Posterior cingulate gyrus (tissue), 11 donors: ENCODE results near the gene FBXO41.

ENCODE experiments used
- DNase-seq, 10 donors: peaks; one replicate each; pipeline versions ENCODE4 v3.0.0 to v3.0.0-alpha.2; 2020 to 2021; ENCODE audit warnings: mixed read lengths in 3 of 10
- intact Hi-C: fragments of 100-400 bp; cut with DNase I; formaldehyde crosslinking; loops from one replicate; pipeline ENCODE4 v1.15.1; 2023

FBXO41 gene, protein sequence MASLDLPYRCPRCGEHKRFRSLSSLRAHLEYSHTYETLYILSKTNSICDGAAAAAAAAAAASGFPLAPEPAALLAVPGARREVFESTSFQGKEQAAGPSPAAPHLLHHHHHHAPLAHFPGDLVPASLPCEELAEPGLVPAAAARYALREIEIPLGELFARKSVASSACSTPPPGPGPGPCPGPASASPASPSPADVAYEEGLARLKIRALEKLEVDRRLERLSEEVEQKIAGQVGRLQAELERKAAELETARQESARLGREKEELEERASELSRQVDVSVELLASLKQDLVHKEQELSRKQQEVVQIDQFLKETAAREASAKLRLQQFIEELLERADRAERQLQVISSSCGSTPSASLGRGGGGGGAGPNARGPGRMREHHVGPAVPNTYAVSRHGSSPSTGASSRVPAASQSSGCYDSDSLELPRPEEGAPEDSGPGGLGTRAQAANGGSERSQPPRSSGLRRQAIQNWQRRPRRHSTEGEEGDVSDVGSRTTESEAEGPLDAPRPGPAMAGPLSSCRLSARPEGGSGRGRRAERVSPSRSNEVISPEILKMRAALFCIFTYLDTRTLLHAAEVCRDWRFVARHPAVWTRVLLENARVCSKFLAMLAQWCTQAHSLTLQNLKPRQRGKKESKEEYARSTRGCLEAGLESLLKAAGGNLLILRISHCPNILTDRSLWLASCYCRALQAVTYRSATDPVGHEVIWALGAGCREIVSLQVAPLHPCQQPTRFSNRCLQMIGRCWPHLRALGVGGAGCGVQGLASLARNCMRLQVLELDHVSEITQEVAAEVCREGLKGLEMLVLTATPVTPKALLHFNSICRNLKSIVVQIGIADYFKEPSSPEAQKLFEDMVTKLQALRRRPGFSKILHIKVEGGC

DNA sequence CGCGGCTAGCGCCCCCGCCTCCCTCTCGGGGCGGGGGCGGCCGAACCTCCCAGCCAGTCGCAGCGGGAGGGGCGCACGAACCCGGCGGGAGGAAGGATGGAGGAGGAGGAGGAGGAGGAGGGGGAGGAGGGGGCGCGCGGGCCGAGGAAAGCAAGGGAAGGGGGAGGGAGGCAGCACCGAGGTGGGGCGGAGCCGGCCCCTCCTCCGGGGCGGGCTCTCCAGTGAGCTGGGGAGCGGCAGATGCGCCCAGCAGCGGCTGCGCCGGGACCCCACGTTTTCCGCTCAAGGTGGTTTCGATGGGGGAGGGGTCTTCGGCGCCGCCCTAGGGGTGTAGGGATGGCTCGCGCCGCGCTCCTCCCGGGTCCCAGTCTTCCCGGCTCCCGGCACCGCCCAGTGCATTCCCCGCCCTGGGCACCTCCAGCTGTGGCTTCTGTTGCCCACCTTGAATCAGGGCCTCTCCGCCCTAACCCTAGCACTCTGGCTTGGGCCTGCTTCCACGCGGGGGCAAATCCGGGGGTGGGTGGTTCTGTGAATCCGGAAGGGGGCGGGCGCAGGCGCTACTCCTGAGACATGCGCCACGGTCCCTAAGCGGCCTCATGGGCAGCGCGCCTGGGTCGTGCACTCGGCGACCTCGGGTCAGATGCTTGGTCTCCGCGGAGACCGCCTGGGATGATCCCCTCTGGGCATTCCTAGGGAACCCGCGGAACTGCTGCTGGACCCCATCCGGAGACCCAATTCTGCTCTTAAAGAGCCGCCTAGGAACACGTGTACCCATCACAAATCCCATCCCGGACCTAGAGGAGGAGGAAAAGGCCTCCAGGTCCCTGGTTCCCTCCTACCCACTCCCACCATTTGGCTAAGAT is at the start of gene FBXO41:
FBXO41 (minus strand) TSS at position 183 of the 863 bp plus-strand sequence. CDS start 14,848 bp downstream, outside the sequence.
- intact Hi-C loops = no loop called here
- peak in 7 of 10 donors; percentile 49 to 94 (median 71) for DNase-seq

DNA sequence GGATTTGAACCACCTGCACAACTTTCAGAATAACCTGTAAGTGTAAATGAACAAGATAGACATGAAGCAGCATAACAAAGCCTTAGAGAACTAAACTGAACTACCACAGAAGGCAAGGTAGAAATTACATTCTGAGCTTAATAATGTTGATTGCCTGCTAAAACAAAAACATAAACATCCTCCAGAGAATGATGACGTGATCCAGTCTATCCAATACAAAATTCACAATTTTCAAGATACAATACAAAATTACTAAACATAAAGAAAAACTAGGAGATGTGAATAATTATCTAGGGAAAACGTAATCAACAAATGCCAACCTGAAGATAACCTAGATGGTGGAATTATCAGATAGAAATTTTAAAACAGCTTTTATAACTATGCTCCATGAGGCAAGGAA is 49.8 kb upstream of the FBXO41 start:
- no peak for DNase-seq
- intact Hi-C loops = no loop called here

DNA sequence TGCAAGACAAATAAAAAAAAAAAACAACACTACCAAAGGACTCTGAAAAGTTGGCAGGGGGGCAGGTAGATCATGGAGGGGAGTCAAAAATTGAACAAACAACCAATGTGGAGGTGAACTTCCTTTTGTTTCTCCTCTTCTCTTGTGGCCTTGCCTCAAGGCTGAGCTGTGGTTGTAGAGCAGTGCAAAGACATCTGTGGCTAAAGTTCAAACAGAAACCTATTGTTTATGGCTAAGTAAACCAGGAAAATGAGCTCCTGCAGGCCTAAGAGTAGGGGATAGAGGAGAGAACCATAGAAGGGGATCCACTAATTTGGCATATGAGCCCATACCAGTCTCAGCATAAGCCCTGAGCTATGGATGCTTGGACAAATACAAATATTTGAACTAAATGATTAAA is 49.3 kb upstream of the FBXO41 start:
- no peak for DNase-seq
- intact Hi-C loops = no loop called here

DNA sequence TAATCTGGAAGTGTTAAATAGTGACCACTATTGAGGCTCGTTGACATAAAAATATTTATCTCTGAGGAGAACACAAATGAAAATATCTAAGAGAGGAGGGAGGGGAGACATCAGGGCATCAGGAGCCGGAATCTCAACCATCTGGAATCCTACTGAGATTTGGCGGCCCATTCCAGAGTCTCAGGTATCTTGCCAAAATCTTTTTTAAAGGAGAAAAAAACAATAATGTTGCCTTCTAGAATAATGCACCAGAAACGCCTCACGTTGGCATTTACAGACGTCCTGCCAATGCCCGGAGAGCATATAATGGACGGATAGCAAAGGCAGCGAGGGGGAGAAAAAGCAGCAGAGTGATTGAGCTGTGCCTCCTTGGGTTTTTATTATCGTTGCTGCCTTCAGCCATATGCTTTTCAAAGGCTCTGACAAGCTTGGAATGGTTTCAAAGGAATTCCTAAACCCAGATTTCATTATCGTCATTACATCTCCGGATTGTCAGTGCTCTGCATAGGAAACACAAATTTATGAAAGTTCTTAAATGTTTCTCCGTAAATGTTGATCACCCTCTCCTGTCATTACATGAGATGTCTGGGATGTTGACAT is 39.9 kb upstream of the FBXO41 start:
- DNase-seq = no peak
- intact Hi-C loops = no loop called here

DNA sequence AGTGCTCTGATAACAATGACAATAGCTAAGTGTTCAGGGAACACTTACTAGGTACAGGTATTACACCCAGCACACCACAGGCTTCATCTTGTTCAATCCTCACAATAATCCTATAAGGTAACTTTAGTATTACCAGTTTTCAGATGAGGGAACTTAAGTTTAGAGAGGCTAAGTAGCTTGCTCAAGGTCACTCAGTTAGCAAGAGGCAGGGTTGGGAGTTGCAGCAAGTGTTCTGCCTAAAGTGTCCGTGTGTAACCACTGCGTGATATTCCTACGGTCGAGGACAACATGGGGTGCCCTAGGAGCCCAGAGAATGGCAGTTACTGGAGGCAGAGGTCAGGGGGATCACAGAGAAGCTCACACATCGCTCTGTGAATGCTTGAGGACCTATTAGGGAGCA is 39.3 kb upstream of the FBXO41 start:
- intact Hi-C loops = no loop called here
- no peak for DNase-seq

DNA sequence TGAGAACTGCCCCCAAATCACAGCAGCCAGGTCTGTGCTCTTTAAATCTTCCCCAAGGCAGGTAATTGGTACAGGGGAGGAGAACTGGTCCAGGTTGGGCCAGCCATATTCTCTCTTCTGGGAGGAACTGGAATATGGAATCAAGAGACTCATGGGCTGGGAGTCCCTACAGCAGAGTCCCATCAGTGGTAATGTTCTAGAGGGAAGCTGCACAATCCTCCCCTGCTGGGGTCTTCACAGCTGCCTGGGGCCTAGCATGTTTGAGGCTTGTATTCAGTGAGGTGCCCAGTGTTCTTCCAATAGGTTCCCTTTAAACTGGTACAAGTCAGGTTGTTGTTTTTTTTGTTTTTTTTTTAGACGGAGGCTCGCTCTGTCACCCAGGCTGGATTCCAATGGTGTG is 30.2 kb upstream of the FBXO41 start:
- intact Hi-C loops = no loop called here
- DNase-seq = no peak

DNA sequence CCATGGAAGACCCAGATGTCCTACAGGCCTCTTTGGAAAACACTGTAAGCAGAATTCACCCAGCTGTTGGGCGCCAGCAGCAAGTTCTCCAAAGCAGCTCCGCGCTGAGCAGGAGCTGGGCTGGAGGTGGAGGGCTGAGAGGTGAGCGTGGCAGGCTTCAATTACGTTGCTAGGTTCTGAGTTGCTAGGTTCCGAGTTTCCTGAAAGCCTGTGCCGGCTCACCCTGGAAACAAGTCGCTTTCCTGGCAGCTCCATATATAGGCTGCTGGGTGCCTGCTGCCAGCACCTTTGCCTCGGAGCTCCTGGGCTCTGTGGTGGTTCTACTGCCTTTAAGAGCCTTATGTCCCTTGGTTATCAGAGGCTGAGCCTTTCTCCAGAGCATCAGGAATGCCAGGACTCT is 23.4 kb upstream of the FBXO41 start:
- peak in 2 of 10 donors; percentile 59 to 84 for DNase-seq
- intact Hi-C loops = no loop called here

DNA sequence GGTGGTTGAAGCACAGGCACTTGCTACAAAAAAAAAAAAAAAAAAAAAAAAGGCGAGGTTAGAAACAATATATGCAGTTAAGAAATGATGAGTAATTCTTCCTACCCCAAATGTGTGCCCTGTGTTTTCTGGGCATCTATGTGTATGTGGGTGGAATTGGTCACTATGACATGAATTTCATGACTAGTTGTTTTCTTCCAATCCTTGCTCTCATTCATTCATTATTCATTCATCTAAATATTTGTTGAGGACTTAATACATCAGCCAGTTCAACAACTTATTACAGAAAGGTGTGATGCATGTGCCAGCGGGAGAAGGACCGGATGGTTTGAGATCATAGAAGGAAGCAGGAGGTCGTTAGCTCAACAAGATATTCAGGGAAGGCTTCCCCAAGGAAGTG is 17.4 kb upstream of the FBXO41 start:
- intact Hi-C loops = no loop called here
- DNase-seq = no peak

DNA sequence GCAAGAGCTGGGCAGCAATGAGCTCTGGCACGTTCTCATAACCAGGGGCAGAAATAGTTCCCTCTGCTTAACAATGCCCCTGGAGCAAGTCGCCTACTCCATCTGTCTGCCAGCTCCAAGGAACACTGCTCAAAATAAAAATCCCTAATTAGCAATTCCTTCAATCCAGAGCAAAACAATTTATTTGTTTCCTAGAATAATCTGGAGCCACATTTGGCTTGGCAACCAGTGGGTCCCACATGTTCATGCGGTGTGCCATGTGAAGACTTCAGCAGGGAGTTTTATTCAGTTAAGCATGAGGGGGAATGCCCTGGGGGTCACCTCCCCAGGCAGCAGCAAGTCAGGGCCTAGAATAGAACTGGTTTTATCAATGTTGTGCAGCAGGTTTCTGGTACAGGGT is 16.6 kb upstream of the FBXO41 start:
- no peak for DNase-seq
- intact Hi-C loops = no loop called here

DNA sequence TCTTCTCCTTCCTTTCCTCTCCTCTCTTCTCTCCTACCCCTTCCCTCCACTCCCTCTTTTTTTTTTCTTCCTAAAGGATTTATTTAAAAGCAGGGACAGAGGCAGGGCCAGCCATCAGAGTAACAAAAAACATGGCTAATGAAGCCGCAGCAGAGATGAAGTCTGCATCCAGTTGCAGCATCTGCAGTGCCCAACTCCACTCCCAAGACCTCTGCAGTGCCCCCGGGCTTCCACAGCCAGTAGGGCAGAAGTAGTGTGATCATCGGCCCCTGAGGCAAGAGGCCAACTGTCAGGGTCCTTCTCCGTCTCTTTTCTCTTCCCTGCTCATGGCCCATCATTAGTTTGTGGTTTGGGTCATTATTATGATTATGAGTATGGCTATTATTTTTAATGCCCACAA is 13.3 kb upstream of the FBXO41 start:
- intact Hi-C loops = no loop called here
- DNase-seq = no peak

DNA sequence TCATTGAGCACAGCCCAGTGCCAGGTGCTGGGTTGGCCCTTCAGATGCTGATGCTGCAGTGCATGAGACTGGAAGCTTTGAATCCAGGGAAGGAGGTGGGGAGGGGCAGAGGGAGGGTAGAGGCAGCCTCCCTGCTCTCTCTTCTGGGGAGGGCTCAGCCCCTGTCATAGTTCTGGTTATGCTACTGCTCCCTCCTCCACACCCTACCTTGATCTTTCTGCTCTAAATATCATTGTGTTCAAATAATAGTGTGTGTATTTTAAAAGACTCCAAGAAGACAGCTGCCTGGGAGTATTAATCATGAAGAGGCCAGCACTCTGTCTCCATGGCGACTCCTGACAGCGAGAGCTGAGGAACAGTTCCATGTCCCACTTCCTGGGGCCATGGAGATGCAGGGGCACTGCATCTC is 12.9 kb upstream of the FBXO41 start:
- peak in 2 of 10 donors; percentile 81 to 83 for DNase-seq

DNA sequence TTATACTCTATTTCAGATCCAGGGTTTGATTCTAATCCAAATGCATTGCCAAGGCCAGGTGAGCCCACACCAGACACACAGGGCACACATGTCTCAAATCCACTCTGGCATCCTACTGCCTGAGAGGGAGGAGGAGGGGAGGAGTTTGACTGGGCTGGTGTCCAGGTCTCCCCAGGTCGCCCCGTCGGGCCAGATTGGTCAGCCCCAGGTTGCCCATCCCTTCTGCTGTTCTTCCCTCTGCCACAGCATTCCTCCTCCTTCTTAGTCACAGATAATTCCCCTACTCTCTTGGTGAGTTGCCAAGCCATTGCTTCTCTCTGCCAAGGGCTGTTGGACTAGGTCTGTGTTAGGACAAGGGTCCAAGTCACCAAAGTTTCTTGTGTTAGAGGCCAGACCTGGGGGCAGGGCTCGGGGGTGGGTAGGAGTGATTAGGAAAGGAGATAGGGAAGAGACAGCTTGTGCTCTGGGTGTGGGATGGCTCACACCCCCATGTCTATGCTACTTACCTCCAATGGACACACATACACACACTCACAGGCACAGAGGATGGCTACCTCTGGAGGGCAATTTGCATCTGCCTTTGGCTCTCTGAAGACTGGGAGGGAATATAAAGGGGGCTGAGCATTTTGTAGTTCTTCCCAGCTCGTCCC is 11.6 kb upstream of the FBXO41 start:
- intact Hi-C loops = no loop called here
- DNase-seq = no peak

More for the DNA sequence above, 12.9 kb upstream of the FBXO41 start:
- intact Hi-C loops = no loop called here

DNA sequence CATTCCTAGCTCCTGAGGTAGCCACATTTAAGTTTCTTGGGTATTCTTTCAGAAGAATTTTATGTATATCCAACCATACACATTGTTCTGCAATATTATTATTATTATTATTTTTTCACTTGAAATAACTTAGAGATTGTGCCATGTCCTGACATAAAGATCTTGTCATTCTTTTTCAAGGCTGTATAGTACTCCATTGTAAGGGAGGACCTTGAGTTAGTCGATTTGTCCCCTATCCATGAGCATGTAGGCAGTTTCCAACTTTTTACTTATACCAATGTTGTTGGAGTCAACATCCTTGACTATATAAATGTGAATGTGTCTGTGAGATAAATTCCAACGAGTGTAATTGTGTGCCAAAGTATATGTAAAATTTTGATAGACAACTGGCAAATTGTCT is 10.0 kb upstream of the FBXO41 start:
- no peak for DNase-seq
- intact Hi-C loops = no loop called here

DNA sequence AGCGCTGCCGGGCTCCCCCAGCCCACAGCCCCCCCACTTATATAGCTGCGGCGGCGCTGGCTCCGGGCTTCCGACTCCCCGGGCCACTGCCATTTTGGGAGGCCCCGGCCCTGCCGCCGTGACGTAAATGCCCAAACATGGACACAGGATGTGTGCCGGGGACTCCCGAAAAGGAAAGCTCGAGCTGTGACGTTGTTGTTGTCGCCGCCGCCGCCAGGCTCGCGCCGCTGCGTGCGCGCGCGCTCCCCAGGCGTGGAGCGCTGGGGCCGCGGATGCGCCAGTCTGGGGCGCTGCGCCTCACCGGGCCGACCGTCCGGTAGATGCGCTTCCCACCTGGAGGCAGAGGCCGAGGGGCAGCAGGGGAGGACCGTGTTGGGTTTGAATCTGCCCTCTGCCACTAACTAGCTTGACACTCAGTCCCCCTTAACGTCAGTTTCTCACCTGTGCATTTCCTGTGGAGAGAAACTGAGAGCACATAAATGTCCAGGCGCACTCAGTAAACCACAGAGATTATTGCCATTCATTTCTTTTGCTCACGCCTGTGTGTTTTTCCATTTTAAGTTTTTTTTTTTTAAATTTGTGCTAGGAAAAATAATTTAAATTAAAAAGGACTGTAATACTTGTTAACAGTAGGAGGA is 9.4 kb upstream of the FBXO41 start, which contains the start of gene EGR4:
EGR4 (minus strand) TSS at position 15 of the 638 bp plus-strand sequence. CDS start 231 bp downstream, outside the sequence.
- peak; percentile 40 to 98 (median 82) for DNase-seq
- intact Hi-C loops = no loop called here

DNA sequence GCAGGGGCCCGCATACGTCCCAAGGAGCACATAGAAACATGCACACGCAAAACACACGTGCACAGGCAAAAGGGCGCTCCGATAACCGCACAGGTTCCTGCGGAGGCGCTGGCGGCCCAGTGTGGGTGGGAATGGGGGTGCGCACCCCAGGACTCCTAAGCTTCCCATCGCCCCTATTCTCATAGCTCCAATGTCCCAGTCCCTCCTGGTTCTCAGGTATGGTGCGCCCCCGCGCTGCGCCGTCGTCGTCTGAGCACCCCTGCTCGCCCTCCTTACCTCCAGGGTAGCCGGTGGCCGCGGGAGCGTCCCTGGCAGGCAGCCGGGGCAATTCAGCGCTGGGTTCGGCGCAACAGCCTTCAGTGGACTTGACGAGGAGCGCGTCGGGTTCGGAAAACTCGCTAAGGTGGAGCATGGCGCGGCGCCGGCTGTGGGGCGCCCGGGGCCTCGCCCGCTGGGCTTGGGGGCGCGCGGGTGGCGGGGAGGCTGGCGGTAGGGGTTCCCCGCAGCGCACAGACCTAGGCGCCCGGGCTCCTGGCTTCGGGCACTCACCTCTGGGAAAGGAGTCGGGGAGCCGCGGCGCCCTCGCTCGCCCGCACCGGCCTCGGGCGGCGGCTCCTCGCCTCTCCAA is 8.7 kb upstream of the FBXO41 start:
- intact Hi-C loops = no loop called here
- DNase-seq = peak in 2 of 10 donors; percentile 9 to 49

DNA sequence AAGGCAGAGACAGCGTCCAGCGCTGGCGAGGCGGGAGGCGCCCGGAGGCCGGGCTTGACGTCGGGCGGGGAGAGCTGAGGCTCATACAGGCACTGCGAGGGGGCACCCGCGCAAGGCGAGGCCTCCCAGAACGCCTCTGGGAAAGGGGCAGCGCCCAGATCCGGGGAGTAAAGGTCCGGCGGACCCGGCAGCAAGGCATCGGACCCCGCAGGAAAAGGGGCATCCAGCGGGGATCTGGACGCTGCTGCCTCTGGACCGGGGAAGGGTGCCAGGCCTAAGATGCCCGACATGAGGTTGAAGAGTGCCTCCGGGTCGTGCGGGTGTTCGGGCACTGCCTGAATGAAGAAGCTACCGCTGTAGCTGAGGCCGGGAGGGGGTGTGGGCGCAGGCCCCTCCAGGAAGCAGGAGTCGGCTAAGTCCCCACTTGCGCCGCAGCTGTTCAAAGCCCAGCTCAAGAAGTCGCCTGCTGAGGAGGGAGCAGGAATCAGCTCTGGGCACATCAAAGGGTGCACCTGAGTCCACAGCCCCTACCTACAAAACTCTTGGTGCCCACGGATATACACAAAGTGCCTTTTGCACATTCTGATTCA is 8.1 kb upstream of the FBXO41 start:
- intact Hi-C loops = no loop called here
- DNase-seq = peak in 1 of 10 donors; percentile 64

DNA sequence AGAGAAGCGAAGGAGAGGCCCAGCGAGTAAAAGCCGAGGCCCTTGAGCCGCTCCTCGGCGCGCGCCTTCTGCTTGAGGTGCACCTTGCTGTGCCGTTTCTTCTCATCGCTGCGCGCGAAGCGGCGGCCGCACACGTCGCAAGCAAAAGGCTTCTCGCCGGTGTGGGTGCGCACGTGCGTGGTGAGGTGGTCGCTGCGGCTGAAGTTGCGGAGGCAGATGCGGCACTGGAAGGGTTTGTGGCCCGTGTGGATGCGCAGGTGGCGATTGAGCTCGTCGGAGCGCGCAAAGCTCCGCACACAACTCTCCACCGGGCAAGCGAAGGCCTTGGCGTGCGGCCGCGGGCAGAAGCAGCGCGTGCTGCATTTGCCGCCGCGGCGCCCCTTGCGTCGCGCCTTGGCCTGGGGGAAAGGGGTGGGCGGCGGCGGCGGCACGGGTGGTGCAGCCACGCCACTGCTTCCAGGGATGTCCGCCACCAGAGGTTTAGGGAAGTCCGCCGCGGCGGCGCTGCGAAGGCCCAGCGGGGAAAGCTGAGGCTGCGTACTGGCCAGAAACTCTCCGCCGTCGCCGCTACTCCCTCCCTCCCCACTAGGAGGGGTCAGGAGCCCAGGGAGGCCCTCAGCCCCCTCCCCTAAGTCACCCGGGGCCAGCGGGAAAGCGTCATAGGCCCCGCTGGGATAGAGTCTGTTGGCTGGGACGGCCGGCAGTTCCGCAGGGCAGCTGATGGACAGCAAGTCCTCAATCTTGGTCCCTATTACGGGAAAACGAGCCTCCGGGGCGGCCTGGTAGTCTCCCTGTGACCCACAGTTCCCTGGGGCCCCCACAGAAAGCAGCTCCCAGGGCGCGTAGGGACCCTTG is 7.4 kb upstream of the FBXO41 start:
- peak in 2 of 10 donors; percentile 70 to 78 for DNase-seq
- intact Hi-C loops = no loop called here
